ENCODE data around the gene PPM1D.
"Not testable (repeated sequence)": the region's sequence is repeated elsewhere in the genome, so short reads cannot be mapped to it uniquely, and the experiment has no call there.

The PPM1D gene

DNA sequence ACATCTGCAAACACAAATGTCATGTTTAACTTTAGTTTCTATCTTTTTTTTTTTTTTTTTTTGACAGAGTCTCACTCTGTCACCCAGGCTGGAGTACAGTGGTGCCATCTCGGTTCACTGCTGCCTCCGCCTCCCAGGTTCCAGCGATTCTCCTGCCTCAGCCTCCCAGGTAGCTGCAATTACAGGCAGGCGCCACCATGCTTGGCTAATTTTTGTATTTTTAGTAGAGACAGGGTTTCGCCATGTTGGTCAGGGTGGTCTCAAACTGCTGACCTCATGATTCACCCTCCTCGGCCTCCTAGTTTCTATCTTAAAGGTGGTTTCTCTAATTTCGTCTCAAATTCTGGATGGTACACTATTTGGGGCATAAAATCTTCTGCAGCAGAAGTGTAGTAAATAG, 5.8 kb upstream of the PPM1D start:
- FAIRE-seq = not testable (repeated sequence)

DNA sequence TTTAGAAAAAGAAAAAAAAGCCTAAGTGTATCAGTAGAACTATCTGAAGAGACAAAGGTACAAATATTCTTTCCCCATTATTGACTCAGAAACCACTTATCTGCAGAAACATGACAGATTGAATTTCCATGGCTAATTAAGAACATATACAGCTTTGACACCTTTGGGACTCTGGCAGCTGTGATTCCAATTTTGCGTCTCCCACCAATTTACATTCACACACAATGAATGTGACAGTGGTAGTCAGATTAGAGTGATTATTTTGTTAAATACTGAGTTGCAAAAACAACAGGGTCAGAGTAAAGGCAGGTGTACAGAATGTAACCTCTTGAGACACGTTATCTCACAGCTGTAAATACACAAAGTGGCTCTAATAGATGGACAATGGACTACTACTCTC, 5.3 kb upstream of the PPM1D start:
- no peak for FAIRE-seq

GRCh38 chr17:60597297-60597696, 2.7 kb upstream of the PPM1D start:
- no peak for FAIRE-seq

DNA sequence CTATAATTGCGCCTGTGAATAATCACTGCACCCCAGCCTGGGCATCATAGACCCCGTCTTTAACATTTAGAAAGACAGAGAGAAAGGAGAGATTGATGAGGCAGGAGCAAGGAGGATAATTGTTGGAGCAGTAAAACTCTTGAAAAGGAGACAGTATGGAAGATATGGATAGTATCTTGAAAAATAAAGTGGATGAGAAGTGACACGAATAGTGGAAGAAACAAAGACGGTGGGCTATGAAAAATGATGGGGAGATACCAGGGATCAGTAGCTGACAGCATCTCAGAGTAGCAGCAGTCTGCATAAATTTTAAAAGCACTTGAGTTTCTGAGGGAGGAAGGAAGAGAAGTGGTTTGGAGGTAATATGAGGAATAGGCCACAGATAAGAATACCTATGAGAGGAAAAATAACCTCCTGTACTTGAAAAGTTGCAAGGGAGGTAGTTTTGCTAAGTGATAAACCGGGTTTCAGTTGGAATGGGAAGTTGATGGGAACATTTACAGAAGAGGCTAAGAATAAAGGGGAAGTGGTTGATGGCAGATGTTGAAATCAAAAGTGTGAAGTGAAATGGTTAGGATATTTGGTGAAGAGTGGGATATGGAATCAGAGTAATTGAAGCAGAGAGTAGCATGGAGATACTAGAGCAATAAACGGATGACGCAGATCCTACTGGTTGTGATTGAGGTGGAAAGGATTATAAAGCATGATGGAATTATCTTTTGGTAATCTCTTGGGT, 1.8 kb upstream of the PPM1D start:
- no peak for FAIRE-seq

- no peak for FAIRE-seq
Observed at GRCh38 chr17:60599220-60599619, 773 bp upstream of the PPM1D start.

- FAIRE-seq = peak; percentile 37
Observed at GRCh38 chr17:60600490-60601446, 775 bp downstream of the PPM1D start.

DNA sequence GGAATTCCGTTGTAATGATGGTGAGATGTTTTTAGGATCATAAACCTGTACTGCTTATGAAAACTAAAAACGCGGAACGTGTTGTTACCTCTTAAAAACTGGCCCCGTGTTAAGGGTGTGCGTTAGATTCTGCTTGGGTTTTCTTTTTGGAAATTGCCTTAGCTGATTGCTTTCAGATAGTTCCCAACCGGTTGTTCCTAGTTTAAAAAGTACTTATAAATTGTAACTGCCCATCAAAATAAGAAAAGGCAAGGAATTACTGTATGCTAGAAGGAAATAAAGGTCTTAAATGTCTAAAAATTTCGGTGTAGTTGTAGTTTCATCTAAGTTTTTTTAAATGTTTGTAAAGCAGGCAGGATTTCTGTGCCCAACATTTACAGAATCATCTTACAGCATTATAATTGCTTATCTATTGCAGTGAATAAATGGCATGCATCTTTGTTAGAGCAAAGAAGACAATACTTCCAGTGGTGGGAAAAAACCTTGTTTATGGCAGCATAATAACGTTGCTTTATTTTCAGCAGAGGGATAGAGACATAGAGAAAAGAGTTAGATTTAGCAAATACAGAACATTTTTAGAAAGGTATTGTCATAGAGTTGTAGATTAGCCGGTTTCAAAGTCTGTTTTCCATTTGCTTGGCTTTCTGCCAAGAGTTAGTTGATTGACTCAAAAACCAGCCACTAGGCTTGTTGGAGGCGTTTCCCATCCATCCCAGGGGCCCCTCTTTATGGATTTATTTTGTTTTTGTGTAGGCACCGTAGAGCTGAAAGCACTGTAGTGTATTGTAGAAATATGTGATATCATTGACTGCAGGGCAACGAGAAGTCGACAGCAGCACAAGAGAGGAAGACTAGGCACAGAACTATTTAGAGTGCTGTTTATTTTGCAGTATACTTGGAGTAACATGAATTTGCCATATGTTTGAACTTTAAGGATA, 1.7 kb downstream of the PPM1D start:
- FAIRE-seq = peak; percentile 48

DNA sequence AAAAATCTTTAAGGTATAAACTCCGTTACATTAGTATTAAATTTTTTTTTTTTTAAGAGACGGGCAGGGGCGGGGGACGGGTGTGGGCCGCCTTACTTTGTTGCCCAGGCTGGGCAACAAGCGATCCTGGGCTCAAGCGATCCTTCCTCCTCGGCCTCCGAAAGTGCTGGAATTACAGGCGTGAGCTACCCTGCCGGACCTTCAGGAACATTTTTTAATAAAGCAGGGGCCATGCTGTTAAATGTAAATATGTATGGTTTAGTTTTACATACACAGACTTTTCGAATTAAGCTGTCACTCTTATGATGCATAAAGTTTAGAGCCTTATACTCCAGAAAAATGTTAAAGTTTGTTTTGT, 2.4 kb downstream of the PPM1D start:
- no peak for FAIRE-seq

GRCh38 chr17:60602871-60603270, 2.9 kb downstream of the PPM1D start:
- FAIRE-seq = no peak

- FAIRE-seq = not testable (repeated sequence)
Observed at GRCh38 chr17:60603477-60603876, 3.5 kb downstream of the PPM1D start.

GRCh38 chr17:60604686-60605334, 4.8 kb downstream of the PPM1D start:
- FAIRE-seq = no peak

GRCh38 chr17:60606036-60606435, 6.0 kb downstream of the PPM1D start:
- no peak for FAIRE-seq

GRCh38 chr17:60610473-60610872, 10.5 kb downstream of the PPM1D start:
- FAIRE-seq = no peak

DNA sequence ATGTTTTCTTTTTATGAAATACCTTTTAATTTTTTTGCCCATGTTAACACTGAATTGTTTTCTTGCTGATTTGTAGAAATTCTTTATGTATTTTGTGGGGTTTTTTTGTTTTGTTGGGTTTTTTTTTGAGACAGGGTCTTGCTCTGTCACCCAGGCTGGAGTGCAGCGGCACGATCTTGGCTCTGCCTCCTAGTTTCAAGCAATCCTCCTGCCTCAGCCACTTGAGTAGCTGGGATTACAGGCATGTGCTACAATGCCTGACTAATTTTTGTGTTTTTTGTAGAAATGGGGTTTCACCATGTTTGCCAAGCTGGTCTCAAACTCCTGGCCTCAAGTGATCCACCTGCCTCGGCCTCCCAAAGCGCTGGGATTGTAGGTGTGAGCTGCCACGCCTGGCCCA, 11.3 kb downstream of the PPM1D start:
- not testable (repeated sequence) for FAIRE-seq

DNA sequence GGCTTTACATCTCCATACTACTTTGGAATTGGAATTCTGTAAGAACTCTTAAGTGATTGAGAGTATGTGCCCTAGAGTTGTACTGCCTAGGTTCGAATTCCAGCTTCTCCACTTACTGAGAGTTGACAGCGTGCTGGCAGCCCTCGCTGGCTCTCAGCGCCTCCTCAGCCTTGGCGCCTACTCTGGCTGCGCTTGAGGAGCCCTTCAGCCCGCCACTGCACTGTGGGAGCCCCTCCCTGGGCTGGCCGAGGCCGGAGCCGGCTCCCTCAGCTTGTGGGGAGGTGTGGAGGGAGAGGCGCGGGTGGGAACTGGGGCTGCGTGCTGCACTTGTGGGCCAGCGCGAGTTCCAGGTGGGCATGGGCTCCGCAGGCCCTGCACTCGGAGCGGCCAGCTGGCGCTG, 13.3 kb downstream of the PPM1D start:
- FAIRE-seq = no peak

DNA sequence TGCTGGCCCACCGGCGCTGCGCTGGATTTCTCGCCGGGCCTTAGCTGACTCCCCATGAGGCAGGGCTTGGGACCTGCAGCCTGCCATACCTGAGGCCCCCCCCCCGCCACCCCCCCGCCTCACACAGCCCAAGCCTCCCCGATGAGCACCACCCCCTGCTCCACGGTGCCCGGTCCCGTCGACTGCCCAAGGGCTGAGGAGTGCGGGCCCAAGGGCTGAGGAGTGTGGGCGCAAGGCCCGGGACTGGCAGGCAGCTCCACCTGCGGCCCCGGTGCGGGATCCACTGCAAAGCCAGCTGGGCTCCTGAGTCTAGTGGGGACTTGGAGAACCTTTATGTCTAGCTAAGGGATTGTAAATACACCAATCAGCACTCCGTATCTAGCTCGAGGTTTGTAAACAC, 13.8 kb downstream of the PPM1D start:
- FAIRE-seq = not testable (repeated sequence)

GRCh38 chr17:60614247-60614646, 14.3 kb downstream of the PPM1D start:
- not testable (repeated sequence) for FAIRE-seq

DNA sequence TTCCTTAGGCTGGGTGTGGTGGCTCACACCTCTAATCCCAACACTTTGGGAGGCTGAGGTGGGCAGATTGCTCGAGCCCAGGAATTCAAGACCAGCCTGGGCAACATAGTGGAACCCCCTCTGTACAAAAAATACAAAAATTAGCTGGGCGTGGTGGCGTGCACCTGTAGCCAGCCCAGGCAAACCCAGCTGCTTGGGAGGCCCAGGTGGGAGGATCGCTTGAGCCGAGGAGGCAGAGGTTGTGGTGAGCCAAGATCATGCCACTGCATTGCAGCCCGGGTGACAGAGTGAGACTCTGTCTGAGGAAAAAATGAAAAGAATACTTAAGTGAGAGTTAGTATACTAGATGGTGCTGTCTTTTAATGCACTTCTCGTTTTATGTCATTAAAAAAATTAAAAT, 15.1 kb downstream of the PPM1D start:
- no peak for FAIRE-seq

DNA sequence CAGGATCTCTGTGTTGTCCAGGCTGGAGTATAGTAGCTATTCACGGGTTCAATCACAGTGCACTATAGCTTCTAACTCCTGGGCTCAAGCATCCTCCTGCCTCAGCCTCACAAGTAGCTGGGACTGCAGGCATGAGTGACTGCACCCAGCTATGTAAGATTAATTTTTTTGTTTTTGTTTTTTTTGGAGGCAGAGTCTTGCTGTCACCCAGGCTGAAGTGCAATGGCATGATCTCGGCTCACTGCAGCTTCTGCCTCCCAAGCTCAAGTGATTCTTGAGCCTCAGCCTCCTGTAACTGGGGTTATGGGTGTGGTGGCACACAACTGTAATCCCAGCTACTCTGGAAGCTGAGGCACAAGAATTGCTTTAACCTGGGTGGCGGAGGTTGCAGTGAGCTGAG, 15.8 kb downstream of the PPM1D start:
- FAIRE-seq = no peak

DNA sequence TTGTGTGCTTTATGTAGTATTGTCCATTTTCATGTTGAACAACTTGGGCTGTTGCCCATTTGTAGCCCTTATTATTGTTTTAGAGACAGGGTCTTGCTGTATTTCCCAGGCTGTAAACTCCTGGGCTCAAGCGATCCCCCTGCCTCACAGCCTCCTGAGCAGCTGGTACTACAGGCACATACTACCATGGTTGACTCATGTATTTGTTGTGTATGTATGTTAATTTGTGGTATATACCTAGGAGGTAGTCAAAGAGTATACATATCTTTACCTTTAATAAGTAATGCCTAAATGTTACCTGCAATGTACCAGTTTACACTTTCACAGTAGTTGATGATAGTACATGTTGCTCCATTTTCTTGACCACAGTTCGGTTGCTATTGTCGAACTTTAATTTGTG, 18.1 kb downstream of the PPM1D start:
- no peak for FAIRE-seq

DNA sequence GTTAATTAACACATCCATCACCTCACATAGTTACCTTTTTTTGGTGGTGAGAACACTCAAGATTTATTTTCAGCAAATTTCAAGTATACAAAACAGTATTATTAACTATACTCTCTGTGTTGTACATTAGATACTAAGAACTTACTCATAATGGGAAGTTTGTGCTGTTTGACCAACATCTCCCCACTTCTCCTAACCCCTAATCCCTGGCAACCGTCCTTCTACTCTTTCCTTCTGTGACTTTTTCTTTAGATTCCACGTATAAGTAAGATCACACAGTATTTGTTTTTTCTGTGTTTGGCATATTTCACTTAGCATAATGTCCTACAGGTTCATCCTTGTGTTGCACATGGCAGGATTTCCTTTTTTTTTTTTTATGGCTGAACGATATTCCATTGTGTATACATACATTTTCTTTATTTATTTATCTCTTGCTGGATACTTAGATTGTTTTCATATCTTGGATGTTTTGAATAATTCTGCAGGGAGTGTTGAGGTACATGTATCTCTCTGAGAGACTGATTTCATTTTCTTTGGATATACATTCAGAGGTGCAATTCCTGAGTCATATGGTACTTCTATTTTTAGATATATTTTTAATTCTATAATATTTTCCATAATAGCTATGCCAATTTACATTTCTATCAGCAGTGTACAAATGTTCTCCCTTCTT, 19.0 kb downstream of the PPM1D start:
- no peak for FAIRE-seq

DNA sequence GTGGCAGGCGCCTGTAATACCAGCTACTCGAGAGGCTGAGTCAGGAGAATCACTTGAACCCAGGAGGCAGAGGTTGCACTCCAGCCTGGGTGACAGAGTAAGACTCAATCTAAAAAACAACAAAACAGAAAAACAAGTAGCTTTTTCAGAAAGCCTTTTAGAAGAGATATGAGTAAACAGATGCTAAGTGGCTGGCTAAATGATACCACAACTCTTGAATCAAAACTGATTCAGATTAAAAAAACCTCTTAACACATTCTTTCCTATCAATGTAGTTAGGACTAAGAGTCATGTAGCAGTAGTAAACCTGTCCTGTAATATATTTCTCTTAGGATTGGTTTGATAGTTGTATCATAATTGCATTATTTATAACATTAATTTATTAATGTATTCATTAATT, 23.0 kb downstream of the PPM1D start:
- FAIRE-seq = peak; percentile 29

All from A204.1 (cell line).